Ectodermal cell (in vitro differentiated cells): ENCODE results near the gene DNHD1. TPM values are rescaled to one million over a fixed set of nuclear protein-coding genes. Genes with fewer than 3 reads are reported as not detected.

ENCODE experiments used
- H3K27ac ChIP-seq: 2 replicates; pipeline ENCODE4 v1.7.0; 2013; ENCODE audit warnings: mild to moderate bottlenecking, low read depth, low read length; ENCODE audit not compliant: insufficient read depth, poor library complexity, severe bottlenecking
- H3K27me3 ChIP-seq: 2 replicates; pipeline ENCODE4 v1.7.0; 2013; ENCODE audit warnings: mild to moderate bottlenecking, low read length; ENCODE audit not compliant: insufficient read depth, control insufficient read depth, poor library complexity, severe bottlenecking
- H3K36me3 ChIP-seq: one replicate; pipeline ENCODE4 v1.7.0; 2013; ENCODE audit warnings: low read length; ENCODE audit not compliant: control insufficient read depth, insufficient read depth
- H3K4me1 ChIP-seq: one replicate; pipeline ENCODE4 v1.7.0; 2013; ENCODE audit warnings: low read length; ENCODE audit not compliant: control insufficient read depth, insufficient read depth
- H3K4me3 ChIP-seq: 2 replicates; pipeline ENCODE4 v1.7.0; 2013; ENCODE audit warnings: low read depth, low read length, control low read depth; ENCODE audit not compliant: insufficient read depth
- H3K9me3 ChIP-seq: 2 replicates; pipeline ENCODE4 v1.7.0; 2013; ENCODE audit warnings: mild to moderate bottlenecking, low read length, moderate library complexity; ENCODE audit not compliant: control insufficient read depth
- WGBS, 2 experiments: methylation state at CpG; one replicate each; pipeline ENCODE4 v1.1.7; 2013; ENCODE audit warnings: missing lambda C conversion rate in 2 of 2; 5-methylcytosine and 5-hydroxymethylcytosine counted together
- polyA plus RNA-seq, 4 experiments: library from polyadenylated mRNA; stranded (reverse); fragments of 50-300 nt; gene quantifications; one replicate each; pipeline ENCODE4 v1.2.3, GENCODE V29; 2013

The DNHD1 gene, protein sequence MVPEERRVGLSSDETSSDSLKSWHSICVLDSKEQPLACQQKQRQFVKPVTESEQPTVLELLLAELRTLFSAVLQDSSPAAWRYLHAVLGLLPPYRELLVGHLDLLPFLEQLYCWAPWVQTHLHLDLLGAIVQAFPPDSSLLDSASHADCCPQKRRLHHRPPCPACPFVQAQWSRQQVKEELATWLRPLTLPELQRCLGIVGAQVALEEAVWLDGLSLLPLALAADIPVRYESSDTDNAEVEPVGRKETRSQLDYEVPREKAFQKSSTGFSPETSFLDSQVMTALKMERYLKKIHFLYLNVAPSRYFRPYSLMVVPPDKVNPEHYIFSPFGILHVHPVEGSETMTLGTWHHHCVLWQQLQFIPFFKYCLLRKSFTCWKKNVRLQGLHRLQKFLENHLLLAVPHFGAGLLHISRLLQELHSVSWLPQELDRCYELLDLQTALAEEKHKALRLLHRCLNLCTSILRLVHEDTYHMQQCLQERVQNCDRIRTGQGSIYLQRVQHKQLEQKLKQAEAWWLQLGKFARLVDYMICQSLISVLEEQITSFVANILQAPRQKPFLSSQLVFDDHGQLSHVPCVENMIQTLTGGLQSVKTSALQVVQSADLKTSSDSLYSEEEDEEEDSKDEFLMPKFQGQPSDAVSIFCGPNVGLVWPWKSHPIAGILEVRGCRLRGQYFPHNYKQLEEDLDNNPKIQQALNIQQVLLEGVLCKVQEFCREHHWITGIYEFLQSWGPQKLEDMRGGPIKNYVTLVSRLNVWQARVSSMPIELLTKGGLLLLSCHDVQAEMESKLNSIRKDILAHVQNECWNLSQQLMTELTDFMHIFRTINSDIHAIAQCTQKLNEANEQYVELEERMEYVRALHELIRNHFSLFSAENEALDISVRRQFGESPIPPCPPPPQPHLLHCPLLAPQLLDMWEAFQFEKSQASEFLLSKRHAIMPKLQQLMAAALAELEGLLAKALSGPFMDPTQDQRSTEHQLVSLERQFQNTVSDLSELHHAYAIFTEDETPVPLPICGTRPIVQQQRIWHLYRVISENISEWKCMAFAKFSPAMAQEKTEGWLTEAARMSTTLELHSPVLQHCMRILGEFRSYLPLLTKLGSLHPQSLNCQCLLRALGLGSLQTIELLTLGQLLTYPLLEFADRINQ (N-terminal part only)
- polyA plus RNA-seq (2013, experiment 1 of 4) = 6.6 TPM
- 7.1 TPM for polyA plus RNA-seq (2013, experiment 2 of 4)
- 4.2 TPM for polyA plus RNA-seq (2013, experiment 3 of 4)
- polyA plus RNA-seq (2013, experiment 4 of 4) = 7.0 TPM

- Histone ChIP-seq H3K4me1 (no peaks in the 10 kb centered on the region), H3K4me3 (no peak within 1 kb of the TSS), H3K27me3 (no peaks in the 10 kb centered on the region), H3K36me3 (no peaks in the 10 kb centered on the region), H3K9me3 (no peaks in the 10 kb centered on the region), H3K27ac (no peak within 1 kb of the TSS)
- 71 to 72% methylated on average over 32 to 33 of the region's 33 CpGs for WGBS, 2 experiments
Measured at GRCh38 chr11:6497069-6497839, at the start of gene DNHD1. TSS of gene DNHD1 (plus strand) at chr11:6497280. CDS start at chr11:6498216, 936 bp downstream.

- H3K4me1 ChIP-seq = no peaks in the 10 kb centered on the region
- no peaks in the 10 kb centered on the region for H3K9me3 ChIP-seq
- no peak overlapping the region for H3K4me3 ChIP-seq
- no peaks in the 10 kb centered on the region for H3K27me3 ChIP-seq
- H3K36me3 ChIP-seq = no peaks in the 10 kb centered on the region
- no peak overlapping the region for H3K27ac ChIP-seq
- 94 to 95% methylated on average over 3 of the region's 3 CpGs for WGBS, 2 experiments
Measured at GRCh38 chr11:6448574-6448973, 48.5 kb upstream of the DNHD1 start.

DNA sequence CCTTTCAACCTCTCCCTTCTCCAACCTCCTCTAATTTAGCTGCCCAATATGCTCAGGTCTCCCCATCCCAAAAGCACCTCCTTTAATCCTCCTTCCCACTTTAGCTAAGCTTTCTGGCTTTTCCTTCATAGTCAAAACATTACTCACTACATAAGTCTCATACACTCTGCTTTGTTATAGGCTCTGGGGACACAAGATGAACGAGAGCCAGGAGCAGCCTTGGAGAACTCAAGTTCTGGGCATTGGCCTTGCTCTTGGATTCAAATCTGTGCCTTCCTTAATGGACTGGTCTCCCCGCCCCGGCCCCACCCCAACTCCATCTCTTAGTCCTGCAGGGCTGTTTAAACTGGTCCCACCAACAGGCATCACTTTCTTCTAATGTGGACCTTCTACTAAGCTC is 44.9 kb upstream of the DNHD1 start:
- Histone ChIP-seq H3K27me3 (no peaks in the 10 kb centered on the region), H3K27ac (no peak overlapping the region), H3K4me1 (no peaks in the 10 kb centered on the region), H3K4me3 (no peak overlapping the region), H3K36me3 (peaks cover 2% of the 10 kb centered on the region), H3K9me3 (no peaks in the 10 kb centered on the region)
- 91 to 93% methylated on average over 3 of the region's 3 CpGs for WGBS, 2 experiments

DNA sequence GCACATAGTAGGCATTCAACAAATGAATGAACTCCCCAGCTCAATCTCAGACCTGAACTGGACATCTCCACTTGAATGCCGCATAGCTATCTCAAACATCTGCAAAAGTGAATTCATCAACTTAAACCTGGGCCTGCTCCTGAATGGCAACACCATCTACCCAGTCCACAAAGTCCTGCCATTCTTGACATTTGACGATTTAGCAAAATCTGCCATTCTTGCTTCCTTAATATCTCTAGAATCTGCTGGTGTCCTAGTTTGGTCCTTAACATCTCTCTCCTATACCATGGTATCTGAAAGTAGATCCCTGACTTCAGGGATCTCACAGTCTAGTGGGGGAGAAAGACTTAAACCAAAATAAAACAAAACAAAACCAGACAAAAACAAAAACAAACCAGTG is 43.9 kb upstream of the DNHD1 start:
- Histone ChIP-seq H3K27me3 (no peaks in the 10 kb centered on the region), H3K4me1 (no peaks in the 10 kb centered on the region), H3K4me3 (no peak overlapping the region), H3K27ac (no peak overlapping the region), H3K9me3 (no peaks in the 10 kb centered on the region), H3K36me3 (peaks cover 2% of the 10 kb centered on the region)
- WGBS, 2 experiments = 93 to 94% methylated on average over 2 of the region's 2 CpGs

DNA sequence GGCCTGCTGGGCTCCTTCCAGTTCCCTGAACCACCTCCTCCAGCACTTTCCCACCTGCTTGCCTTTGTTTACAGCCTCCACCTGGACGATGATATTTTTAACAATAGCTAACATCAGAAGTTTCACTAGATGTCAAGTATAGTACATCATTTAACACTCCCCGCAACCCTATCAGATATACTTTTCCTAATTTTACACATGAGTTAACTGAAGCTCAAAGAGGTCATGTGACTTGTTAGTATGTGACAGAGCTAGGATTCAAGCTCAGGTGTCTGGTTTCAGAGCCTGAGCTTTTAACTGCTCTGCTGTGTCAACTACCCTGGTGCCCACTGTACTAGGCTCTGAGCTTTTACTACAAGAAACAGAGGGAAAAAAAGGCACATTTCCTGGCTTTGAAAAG is 42.0 kb upstream of the DNHD1 start:
- no peak overlapping the region for H3K4me3 ChIP-seq
- H3K9me3 ChIP-seq = no peaks in the 10 kb centered on the region
- H3K4me1 ChIP-seq = no peaks in the 10 kb centered on the region
- WGBS, 2 experiments = 66% methylated on average over 2 of the region's 2 CpGs
- H3K36me3 ChIP-seq = peaks cover 2% of the 10 kb centered on the region
- no peak overlapping the region for H3K27ac ChIP-seq
- no peaks in the 10 kb centered on the region for H3K27me3 ChIP-seq

- Histone ChIP-seq H3K27ac (no peak overlapping the region), H3K4me3 (no peak overlapping the region), H3K9me3 (no peaks in the 10 kb centered on the region), H3K4me1 (no peaks in the 10 kb centered on the region), H3K27me3 (no peaks in the 10 kb centered on the region), H3K36me3 (peaks cover 2% of the 10 kb centered on the region)
- whole genome bisulfite sequencing, 2 experiments = 96% methylated on average over 56 of the region's 56 CpGs
Measured at GRCh38 chr11:6456361-6457073, 40.6 kb upstream of the DNHD1 start.

DNA sequence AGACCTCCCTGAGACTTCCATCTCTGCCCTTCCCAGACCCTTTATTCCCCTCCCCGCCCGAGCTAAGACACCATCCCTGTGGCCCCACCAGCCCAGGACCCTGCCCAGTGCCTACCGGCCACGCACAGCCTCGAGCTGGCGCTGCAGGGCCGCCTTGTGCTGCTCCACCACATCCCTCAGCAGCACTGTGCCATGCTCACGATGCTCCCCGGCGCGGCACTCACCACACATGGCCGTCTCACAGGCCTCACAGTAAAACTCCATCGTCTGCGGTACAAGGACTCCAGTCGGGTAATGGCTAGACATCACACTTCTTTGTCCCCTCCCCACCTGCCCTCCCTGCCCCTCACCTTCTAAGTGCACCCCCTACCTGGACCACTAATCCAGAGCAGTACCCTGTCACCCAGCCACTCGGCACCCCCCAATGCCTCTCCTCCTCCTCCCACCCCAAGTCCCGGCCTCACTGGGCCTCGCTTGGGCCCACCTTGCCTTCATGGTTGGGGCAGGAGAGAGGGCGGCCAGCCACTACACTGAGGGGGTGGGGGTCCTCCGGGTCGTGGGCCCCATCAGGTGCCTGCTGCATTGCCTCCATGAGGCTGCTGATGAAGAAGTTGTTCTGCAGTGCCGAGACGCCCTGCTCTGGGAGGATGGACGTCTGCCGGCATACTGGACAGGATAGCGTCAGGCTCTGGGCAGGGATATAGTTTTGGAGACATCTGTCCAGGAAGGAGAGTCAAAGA is 39.3 kb upstream of the DNHD1 start:
- H3K27me3 ChIP-seq = no peaks in the 10 kb centered on the region
- WGBS, 2 experiments = 94 to 95% methylated on average over 26 of the region's 26 CpGs
- H3K4me3 ChIP-seq = no peak overlapping the region
- H3K4me1 ChIP-seq = no peaks in the 10 kb centered on the region
- H3K36me3 ChIP-seq = peaks cover 2% of the 10 kb centered on the region
- H3K27ac ChIP-seq = no peak overlapping the region
- H3K9me3 ChIP-seq = no peaks in the 10 kb centered on the region

DNA sequence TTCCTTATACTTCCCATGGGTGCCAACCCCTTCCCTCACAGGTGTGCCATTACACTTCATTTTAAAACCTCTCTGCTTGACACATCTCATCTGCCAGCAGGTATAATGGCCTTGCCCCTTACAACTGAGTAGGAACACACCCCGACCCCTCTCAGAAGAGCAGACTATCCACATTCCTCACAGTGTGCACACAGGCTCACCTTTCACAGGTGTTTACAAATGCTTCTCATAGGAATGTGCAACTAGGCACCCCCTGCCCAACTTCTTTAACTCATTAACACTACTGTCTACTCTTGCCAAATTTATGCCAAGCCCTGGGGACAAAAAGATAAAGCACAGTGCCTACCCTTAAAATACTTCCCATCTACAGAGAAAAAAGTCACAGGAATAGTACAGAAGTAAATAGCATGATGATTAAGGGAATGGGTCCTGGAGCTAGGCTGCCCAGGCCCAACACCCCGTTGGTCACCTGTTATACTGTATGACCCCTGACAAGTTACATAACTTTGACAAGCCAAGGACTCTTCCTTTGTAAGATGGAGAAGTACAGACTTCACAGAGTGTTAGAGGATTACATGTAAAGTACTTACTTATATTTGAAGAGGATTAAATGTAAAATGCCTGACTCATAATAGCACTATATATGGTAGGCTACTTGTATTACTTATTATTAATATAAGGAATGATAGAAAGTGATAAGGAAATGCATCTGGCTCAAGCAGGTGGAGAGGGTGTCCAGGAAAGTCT is 38.6 kb upstream of the DNHD1 start:
- Histone ChIP-seq H3K4me3 (no peak overlapping the region), H3K27ac (no peak overlapping the region), H3K9me3 (no peaks in the 10 kb centered on the region), H3K4me1 (no peaks in the 10 kb centered on the region), H3K27me3 (no peaks in the 10 kb centered on the region), H3K36me3 (peaks cover 2% of the 10 kb centered on the region)
- 76 to 88% methylated on average over 2 of the region's 2 CpGs for WGBS, 2 experiments
